ENCODE results near the gene NOC2L. TPM values are rescaled to one million over a fixed set of nuclear protein-coding genes. Genes with fewer than 3 reads are reported as not detected.
"Not testable (repeated sequence)": the region's sequence is repeated elsewhere in the genome, so short reads cannot be mapped to it uniquely, and the experiment has no call there.

Gene NOC2L
- total RNA-seq, 1 donor from 2014 or later: 54.1 TPM

DNA sequence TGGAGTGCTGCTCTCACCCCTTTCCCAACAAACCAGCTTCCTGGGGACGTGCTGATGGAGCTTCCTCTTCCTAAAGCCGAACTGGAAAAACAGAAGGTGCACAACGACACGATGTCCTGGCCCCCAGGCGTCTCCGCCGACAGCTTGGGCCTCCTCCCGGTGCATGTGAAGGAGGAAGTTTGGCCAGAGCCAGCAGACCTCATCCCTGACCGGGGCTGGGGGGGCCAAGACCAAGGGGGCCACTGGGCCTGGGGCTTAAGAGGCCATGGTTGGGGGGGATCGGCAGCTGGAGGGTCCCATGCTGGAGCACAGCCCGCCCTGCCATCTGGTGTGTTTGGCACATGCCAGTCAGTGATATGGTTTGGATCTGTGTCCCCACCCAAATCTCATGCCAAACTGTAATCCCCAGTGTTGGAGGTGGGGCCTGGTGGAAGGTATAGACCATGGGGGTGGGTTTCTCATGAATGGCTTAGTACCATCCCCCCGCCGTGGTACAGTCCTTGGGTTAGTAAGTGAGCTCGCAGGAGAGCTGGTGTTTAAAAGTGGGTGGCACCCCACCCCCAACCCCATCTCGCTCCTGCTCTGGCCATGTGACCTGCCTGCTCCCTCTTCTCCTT, 34.4 kb upstream of the NOC2L start:
- DNase-seq (ENCODE audit: low spot score): no peak

DNA sequence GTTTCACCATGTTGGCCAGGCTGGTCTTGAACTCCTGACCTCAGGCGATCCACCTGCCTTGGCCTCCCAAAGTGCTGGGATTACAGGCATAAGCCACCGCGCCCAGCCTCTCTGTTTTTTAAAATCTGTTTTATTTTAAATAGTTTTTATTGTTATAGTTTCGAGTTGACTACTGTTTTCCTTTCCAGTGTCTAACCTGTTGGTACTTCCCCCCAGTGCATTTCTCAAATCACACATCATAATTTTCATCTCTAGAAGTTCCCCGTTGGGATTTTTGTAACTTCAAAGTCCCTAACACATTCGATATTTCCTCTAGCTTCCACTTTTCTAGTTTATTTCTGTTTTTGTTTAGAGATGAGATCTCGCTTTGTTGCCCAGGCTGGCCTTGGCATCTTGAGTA, 33.3 kb upstream of the NOC2L start:
- no peak for DNase-seq (ENCODE audit: low spot score)

DNA sequence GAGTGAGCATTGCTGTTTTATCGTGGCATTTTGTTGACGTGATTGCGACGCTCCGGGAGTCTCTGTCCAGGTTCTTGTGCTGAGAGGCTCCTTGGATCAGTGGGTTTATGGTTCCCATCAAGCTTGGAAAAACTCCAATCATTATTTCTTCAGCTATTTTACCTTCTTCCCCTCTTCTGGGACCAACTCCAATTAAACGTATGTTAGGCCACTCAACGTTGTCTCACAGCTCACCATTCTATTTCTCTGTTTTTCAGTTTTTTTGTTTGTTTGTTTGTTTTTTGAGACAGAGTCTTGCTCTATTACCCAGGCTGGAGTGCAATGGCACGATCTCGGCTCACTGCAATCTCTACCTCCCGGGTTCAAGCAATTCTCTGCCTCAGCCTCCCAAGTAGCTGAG, 32.8 kb upstream of the NOC2L start:
- DNase-seq (ENCODE audit: low spot score): no peak

DNA sequence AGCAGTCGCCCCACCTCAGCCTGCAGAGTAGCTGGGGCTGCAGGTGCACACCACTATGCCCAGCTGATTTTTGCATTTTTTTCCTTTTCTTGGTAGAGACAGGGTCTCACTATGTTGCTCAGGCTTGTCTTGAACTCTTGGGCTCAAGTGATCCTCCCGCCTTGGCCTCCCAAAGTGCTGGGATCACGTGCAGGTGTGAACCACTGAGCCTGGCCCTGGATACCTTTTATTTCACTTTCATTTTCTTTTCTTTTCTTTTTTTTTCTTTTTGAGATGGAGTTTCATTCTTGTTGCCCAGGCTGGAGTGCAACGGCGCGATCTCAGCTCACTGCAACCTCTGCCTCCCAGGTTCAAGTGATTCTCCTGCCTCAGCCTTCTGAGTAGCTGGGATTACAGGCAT, 32.2 kb upstream of the NOC2L start:
- DNase-seq (ENCODE audit: low spot score): not testable (repeated sequence)

DNA sequence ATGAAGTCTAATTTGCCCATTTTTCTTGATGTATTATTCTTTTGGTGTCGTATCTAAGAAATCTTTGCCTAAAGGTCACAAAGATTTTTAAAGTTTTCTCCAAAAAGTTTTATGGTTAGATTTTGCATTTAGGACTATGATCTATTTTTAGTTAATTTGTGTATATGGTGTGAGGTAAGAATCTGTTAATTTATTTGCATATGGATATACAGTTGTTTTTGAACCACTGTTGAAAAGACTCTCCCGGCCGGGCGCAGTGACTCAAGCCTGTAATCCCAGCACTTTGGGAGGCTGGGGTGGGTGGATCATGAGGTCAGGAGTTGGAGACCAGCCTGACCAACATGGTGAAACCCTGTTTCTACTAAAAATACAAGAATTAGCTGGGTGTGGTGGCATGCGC, 29.0 kb upstream of the NOC2L start:
- DNase-seq (ENCODE audit: low spot score): not testable (repeated sequence)

DNA sequence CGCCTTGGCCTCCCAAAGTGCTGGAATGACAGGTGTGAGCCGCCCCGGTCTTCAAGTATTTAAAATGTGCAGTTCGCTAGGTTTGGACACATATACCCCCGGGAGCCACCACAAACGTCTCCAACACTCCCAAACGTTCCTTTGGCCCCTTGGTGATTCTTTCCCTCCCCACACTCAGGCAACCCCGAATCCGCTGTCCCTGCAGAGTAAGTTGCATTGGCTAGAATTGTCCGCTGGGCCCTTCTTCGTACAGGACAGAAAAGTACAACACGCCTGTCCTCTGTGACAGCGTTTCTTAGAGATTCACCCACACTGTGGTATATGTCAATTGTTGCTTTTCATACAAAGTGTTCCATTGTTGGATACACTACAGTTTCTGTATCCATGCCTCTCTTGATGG, 26.1 kb upstream of the NOC2L start:
- DNase-seq (ENCODE audit: low spot score): no peak

DNA sequence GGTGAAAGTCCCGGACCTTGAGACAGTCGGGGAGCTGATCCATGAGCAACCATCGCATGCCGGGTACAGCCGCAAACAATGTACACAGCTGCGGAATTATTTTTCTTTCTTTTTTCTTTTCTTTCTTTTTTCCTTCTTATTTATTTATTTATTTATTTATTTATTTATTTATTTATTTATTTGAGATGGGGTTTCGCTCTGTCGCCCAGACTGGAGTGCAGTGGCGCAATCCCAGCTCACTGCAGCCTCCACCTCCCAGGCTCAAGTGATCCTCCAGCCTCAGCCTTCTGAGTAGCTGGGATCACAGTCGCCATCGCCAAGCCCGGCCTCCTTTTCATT, 25.4 kb upstream of the NOC2L start:
- DNase-seq (ENCODE audit: low spot score): no peak

DNA sequence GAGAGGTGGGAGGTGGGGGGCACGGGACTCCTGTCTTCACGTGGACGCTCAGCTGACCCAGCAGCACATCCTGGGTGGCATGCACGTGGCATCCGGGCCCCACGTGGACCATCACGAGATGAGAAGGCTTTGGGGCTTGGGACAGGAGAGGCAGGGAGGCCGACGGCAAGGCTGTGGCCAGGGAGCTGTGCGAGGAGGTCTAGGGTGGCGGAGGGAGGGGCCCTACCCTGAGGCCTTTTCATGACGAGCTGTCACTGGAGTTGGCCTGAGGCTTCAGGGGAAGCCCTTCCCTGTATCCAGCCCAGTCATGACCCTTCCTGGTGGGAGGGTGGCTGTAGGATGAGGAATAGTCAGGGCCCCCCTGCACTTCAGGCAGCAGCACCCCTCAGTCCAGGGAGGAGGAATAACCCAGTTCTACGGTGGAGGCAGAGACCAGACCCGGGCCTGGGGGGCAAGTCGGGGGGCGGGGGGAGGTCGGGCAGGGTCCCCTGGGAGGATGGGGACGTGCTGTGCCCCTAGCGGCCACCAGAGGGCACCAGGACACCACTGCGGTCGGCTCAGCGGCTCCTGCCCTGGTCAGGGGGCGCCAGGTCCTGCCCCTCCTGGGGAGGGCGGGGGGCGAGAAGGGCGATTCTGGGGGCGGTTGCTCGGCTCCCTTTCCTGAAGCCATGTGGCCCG, 24.9 kb upstream of the NOC2L start:
- DNase-seq (ENCODE audit: low spot score): no peak

DNA sequence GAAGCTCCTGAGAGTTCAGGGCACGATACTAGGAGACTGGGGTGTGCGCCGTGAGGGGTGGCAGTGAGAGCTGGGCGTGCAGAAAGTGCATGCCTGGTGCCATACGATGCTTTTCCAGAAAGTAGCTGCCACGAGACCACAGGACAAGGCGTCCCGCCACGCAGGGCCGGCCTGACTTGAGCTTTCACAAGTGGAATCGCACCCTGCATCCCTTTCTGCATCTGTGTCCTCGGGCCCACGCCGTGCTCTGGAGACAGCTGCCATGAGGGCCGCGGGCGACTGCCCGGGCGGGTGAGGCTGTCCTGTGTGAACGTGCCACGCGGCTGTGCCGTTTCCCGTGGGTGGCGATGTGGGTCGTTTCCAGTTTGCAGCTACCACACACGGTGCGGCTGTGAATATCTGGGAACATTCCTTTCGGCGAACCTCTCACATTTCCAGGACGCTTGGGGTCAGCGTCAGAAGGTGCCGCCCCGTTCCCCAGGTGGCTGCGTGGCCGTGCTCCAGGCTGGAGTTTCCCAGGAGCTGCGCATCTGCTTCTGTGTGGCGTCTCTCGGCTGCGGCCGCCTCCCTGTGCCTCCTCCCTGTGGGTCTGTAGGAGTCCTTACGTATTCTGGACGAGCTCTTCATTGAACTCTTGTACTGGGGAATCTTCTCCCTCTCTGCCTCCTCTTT, 23.8 kb upstream of the NOC2L start:
- DNase-seq (ENCODE audit: low spot score): no peak

DNA sequence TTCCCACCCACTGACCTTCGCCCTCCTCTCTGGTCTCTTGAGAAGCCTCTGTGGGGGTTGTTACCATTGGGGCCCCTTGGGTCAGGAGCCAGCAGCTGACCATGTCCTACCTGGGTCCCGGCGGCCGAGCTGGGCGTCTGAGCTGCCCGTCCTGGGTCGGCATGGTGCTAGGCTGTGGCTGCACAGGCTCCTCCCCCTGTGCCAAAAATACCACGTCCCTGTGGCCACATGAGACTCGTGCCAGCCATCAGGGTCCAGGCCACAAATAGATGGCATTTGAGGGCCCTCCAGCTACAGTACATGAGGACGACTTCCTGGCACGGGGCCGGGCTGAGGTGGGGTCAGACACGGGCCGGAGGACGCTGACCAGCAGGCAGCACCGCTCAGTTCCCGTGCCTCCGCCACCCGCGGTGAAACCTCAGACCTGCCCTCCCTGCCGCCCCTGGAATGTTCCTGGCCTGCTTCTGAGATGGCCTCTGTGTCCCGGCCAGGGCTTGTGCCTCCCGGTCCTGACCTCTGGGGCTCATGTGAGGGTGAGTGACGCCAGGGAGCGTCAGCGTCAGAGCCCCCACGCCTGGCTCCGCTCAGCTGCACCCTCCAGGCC, 23.0 kb upstream of the NOC2L start, which contains the start of gene PERM1:
TSS of gene PERM1 (minus strand) at position 139 of the 604 bp plus-strand sequence. CDS start 1,064 bp downstream, outside the sequence.
- no peak for DNase-seq (ENCODE audit: low spot score)

DNA sequence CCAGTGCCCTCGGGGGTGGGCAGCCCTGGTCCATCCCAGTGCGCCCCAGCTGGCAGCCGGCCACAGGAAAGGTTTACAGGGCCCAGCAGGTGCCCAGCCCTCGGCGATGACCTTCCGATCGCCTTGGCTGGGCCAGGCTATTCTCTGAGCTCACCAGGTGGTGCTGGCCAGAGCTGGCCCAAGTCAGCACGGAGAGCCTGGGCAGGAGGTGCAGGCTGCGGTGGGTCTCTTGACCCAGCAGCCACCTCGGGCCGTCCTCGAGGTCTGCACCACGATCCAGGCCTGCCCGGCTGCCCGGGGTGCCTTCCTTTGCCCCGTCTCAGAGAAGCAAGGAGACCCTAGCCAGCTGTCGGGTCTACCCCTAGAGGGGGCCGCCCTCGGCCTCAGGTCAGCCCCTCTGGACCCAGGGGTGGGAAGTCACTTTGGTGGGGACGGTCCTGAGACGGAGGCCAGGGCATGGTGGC, 22.5 kb upstream of the NOC2L start:
- no peak for DNase-seq (ENCODE audit: low spot score)

DNA sequence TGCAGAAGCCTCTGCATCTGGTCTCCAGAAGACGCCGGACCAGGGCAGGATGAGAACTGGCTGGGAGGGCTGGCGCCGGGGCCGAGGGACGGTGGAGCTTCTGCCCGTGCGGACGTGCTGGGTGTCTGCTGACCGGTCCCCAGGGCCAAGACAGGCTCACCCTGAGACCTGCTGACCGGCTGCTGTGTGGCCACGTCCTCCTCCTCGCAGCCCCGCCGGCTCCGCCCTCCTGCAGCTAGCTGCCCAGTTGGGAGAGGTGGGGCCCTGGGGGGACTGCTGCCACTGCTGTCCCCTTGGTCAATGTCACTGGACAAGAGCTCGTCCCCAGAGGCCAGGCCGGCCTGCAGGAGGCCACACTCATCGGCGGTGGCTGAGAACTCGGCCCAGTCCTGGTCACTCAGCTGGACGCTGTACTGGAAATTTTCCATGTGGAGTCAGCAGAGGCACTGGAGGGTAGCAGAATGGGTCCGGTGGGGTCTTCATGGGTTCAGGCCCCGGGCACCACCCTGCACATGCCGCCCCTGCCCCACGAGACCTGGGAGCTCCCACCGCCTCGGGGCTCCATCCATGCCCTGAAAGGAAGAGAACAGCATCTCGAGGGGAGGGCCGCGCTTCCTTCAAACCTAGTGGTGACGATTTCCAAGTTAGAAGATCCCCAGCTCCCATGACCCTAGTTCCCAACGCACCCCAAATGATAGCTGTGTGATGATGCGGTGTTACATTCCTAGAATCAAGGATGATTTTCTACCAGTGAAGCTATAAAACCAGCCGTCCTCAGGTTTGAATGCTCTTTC, 21.7 kb upstream of the NOC2L start:
- DNase-seq (ENCODE audit: low spot score): no peak

DNA sequence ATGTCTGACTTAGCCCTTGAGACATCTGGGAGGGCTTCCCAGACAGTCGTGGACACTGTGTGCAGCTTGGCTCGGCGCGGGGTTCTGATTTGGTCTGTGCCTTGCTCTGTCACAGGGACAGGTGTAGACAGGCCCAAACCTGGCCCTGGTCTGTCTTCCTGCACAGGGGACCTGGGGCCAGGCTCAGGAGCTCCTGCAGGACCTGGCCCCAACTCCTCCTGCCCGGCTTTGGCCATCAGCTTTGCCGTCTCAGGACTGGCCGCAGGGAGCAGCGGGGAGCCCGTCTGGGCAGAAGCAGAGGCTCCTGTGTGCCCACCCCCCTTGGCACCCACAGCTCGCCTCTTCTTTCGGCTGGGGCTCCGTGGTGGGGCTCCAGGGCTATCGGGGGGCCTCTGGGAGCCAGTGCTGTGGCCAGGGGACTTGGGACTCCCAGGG, 21.1 kb upstream of the NOC2L start:
- no peak for DNase-seq (ENCODE audit: low spot score)

DNA sequence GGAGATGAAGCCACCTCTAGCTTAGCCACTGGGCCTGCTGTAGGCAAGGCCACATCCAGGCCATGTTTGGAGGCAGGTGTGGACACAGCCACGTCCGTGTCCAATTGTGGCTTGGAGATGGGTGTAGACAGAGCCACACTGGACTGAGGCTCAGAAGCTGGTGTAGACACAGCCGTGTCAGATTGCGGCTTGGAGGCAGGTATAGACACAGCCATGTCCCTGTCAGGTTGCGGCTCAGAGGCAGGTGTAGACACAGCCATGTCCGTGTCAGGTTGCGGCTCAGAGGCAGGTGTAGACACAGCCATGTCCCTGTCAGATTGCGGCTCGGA, 20.7 kb upstream of the NOC2L start:
- no peak for DNase-seq (ENCODE audit: low spot score)

DNA sequence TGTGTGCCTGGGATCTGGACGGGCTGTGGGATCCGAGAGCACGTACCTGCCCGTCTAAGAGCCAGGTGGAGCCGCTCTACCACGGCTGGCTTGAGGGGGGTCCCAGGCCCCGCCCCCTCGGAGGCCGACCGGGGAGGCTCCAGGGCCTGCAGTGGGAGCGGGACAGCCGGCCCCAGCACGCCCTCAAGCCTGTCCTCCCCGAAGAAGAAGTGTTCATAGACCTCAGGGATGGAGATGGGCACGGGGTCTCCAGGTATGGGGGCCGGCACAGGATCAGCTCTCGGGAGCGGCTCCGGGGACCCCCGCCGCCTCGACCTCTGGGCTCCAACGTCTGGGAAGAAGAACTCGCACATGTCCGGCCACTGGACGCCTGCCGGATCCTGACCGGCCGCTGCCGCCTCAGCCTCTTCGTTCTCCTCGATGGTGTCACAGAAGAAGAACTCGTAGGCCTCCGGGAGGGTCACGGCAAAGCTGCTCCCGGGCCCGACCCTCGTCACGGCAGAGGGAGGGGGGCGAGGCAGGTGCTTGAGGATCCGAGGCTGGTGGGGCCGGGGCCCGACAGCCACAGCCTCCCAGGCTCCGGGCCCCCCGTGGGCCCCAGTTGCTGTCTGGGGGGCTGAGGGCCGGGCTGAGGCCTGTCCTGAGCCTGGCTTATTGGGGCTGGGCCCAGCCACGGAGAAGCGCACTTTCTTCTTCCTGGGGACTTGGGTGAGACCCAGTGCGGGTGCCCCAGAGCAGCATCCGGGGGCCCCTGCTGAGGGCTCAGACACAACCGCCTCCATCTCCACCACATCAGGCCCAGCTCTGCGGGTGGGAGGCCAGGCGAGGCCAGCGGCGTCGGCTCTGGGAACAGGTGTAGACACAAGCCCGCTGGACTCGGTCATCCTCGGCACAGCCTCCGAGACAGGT, 20.0 kb upstream of the NOC2L start:
- no peak for DNase-seq (ENCODE audit: low spot score)

DNA sequence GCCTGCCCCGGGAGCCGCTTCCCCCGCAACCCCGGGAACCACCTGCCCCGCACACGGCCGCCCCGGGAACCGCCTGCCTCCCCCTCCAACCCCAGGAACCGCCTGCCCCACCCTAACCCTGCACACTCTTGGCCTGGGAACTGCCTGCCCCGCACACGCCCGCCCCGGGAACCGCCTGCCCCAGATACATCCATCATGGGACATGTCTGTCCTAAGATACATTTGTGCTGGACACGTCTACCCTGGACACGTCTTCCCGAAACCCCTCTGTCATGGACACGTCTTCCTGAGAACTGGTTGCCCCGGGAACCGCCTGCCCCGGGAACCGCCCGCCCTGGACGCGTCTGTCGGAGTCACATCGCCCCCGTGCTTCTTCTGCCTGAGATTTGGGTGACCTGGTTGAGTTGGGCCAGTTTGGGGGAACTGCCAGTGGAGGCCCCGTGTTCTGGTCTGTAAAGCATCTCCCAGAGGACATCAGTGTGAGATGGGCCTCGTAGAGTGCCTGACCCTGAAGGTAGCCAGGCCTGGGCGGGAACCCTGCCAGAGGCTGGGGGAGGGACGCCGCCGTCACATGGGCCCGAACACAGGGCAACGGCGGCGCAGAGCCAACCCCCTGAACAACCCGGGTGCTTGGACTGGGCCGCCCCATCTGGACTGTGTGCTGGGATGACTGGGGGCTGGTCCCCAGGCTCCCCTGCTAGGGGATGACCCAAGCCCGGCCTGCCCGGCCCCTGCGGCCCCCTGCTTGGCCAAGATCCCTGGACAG, 19.2 kb upstream of the NOC2L start:
- no peak for DNase-seq (ENCODE audit: low spot score)

DNA sequence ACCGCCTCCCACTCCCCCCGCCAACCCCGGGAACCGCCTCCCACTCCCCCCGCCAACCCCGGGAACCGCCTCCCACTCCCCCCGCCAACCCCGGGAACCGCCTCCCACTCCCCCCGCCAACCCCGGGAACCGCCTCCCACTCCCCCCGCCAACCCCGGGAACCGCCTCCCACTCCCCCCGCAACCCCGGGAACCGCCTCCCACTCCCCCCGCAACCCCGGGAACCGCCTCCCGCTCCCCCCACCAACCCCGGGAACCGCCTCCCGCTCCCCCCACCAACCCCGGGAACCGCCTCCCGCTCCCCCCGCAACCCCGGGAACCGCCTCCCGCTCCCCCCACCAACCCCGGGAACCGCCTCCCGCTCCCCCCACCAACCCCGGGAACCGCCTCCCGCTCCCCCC, 17.7 kb upstream of the NOC2L start:
- DNase-seq (ENCODE audit: low spot score): not testable (repeated sequence)

DNA sequence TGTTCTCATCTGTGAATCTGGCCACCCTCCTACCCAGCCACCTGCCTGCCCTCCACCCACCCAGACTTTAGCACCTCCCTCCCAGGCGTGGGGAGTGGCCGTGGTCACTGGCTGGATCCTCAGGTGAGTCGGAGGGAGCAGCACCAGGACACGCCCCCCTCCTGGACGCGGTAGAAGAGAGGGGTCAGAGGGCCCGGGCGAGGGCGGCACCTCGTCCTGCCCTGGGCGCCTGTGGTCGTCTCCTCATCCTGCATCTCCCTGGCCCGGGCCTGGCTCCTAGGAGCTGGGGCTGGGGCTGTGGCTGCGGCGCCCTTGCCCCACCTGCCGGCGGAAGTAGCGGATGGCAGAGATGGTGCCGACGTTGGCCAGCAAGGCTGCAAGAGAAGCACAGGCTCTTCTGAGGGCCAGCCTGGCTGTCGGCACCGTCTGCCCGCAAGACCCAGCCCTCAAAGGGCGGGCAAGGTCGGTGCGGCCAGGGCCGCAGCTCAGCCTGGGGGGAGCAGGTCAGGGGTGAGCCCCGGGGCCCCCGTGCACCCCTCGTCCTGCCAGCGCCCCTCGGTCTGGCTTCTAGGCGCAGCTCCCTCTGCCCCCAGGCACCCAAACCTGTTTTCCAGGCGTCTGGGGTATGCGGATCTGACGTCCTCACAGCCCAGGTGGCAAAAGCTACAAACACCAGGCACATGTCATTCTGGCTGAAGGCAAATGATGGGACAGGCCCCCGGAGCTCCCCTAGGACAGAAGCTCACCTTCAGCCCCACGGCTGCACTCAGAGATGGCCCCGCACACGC, 17.0 kb upstream of the NOC2L start:
- DNase-seq (ENCODE audit: low spot score): peak; percentile 69

DNA sequence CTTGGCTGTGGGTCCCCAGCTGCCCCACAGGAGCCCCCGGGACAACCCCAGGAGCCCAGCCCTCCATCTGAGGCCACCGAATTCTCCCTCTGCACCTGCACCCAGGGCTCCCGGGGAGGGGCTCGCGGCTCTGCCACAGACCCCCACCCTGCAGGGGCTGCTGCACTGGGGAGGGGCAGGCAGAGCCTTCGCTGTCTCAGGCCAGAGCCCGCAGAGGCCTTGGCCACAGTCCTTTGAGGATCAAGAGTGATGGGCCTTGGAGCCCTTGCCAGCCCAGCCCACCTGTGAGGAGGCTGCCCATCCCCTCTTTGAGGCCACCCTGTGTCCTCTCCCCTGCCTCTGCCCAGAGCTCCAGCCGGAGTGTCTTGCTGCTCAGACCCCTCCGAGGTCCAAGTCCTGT, 16.3 kb upstream of the NOC2L start:
- no peak for DNase-seq (ENCODE audit: low spot score)

All from mucosa of gallbladder (tissue), 1 donor.